HG02759 (cell line): ENCODE data around the gene MED13L.

Experiments used
- ATAC-seq: cut with Tn5 transposase; IDR thresholded peaks from one replicate; pipeline ENCODE4 v1.9.1; 2021; ENCODE audit warnings: mild to moderate bottlenecking, moderate library complexity; ENCODE audit not compliant: unreplicated experiment

MED13L gene

DNA sequence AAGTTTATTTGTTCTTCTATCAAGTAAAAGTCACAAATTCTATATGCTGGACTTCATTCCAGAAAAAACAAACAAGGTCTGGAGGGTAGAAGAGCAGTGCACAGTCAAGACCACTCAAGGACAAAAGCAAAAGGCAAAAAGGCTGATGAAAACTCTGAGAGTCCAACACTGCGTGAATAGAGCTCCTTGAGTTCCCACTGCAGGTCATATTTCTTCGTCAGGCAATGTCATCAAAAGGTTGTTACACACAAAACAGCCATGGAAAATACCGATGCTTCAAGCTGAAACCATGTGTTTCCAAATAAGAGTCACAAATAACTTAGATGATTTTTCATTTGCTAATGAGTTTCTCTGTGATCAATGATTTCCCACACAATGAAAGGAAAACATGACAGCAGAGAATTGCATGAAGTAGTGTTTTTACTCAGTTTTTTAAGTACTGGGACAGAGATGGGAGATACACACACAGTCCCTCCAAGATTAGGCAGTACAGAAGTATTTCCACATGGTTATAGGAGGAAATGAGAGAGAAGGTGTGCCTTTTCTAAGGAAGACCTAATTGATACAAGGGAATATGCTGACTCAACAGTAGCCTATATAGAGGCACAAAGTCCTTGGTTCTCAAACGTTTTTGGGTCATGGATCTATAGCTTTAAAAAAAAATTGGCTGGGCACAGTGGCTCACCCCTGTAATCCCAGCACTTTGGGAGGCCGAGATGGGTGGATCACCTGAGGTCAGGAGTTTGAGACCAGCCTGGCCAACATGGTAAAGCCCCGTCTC lies 177.7 kb downstream of the MED13L start:
- no peak for ATAC-seq

DNA sequence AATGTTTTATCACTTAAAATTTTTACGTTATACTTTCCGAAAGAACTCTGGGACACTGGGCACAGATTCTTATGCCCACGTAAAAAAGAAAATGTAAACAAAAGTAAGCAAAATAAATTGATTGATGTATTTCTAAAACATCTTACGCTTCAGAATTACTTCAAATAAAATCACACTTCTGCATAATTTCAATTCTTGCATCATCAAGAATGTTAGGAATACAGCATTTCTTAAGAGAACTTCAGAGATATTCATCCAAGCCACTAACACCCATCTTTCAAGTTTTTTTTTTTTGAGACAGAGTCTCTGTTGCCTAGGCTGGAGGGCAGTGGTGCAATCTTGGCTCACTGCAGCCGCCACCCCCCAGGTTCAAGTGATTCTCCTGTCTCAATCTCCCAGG lies 180.6 kb downstream of the MED13L start:
- ATAC-seq = no peak

DNA sequence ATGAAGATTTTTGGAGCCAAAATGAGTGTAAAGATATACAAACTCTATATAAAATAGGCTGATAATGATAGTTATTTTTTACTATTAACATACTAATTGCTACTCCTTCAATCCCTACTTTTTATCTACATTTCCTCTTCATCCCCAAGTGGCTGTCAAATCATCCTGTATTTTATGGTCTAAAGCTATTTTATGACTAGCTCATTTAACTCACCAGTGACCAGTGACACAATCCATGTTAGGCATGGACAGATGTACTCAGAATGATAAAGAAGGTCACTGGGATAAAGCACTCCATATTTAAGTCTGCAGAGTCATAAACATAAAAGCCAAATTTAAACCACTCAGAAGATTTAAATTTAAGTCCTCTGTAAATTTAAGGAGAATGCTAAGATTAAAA lies 183.0 kb downstream of the MED13L start:
- no peak for ATAC-seq

DNA sequence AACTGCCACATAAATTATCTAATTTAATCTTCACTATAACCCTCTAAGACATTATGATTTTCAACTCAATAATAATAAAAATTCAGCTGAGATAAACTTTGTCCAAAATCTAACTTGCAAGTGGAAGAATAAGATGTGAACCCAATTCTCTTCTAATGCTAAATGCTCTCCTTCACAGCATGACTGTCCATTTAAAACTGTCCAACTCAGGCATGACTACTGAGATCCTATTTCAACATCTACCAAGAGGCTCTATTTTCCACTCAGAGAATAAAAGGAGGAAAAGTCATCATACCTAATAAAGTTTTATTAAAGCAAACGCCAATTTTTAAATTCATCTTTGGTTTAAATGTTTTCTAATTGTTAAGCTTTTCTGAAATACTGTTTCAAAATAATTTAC lies 183.6 kb downstream of the MED13L start:
- no peak for ATAC-seq

DNA sequence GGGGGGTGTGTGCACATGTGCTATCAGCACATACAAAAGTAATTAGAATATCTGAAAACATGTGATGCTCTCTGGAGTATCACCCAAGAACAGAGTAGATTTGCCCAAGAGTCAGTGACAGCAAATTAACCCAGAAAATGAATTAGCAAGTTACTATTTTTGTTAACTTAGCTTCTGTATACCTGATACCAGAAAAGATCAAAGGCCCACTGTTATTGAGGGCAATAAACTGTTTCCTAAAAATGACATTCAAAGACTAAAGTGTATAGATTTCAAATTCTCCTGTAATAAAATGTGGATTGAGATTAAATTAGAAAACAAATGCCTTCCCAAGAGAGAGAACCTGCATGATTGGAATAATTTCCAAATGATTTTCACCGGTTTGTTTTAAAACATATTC lies 184.7 kb downstream of the MED13L start:
- no peak for ATAC-seq

DNA sequence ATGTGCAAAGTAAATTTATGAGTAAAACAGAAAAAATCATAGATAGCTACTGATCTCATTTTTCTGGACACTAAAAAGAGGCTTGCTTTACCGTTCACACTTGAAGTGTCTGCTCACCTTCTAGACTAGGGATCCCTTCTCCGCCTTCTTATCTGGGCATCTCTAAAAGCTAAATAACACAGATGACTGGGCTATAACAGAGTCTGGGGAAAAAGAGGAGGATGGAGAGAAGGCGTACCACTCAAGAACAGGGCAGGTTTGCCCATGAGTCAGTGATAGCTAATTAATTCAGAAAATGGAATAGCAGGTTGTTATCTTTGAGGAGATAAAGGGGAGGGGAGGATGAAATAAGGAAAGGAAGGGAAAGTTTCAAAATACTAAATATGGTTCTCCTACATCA lies 185.3 kb downstream of the MED13L start:
- ATAC-seq = no peak

DNA sequence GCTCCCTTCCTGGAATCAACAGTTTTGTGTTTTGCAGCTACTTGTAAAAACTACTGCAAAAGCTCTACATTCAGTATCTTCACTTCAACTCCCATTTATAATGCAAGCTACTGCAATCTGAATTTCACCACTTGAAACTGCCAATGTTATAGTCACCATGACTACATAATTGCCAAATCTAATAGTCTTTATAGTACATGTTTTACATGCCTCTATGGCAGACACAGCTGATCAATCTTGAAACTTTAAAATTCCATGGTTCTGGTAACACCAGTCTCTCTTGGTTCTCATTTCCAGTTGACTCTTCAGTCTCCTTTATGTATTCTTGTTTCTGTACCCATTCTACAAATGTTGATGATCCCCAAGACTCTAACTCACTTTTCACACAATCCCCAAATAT lies 185.9 kb downstream of the MED13L start:
- no peak for ATAC-seq

DNA sequence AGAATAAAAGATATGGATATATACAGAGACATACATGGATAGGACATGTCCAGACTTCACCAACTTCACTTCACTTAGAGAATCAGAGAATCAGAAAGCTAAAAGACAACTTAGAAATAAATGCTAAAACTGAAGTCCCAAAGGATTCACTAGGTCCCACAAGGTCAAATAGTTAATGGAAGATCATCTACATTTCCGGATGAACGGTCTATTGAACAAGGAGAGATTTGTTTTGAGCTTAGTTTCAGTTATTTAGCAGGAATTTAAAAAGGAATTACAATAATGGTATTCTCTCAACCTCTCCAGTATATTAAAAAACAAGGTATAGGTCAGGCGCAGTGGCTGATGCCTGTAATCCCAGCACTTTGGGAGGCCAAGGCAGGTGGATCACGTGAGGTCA lies 187.0 kb downstream of the MED13L start:
- no peak for ATAC-seq

DNA sequence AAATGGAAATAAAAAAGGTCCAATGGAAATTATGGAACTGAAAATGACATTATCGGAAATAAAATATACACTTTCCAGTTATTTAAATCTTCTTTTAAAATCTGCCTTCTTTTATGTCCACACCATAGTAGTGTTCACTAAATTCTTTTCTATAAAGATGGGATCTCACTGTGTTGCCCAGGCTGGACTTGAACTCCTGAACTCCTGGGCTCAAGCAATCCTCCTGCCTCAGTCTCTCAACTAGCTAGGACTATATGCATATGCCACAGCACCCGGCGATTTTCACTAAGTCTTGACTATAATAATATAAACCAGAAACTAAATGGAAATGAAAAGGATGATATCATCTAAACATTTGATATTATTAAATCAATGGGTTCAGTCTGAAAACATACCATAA lies 188.4 kb downstream of the MED13L start:
- no peak for ATAC-seq

DNA sequence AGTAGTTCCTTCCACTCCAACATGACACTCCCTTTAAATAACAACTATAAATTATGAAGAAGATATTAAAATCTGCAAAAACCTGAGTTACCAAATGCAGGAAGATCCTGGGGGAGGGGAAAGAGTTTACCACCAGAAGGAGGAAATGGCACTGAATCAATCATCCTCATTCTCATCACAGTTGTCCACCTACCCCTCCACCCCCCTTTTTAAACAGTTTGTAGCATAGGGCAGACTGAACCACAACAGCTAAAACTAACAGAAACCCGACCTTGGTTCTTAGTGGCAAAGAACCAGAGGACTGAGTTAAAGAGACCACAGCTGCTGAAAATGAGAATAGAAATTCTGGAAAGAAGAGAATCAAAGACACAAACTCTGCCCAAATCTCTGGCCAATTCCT lies 189.5 kb downstream of the MED13L start:
- no peak for ATAC-seq

DNA sequence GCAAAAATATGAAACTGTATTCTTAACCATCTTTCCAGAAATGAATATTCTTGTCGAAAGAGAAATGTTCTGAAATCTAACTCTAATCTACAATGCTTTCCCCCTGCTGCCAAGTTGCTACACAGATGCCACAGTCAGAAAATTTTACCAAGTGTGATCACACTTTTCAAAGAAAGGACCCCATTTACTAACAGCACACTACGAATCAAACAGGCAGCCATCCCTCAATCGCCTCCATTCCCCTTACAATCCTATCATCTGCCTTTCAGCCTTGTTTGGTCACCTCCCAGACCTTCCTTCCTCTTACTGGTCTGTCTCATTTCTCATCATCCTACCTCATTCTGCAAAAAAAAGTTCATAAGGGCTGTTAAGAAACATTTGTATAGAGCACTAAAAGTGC lies 190.1 kb downstream of the MED13L start:
- ATAC-seq = no peak

DNA sequence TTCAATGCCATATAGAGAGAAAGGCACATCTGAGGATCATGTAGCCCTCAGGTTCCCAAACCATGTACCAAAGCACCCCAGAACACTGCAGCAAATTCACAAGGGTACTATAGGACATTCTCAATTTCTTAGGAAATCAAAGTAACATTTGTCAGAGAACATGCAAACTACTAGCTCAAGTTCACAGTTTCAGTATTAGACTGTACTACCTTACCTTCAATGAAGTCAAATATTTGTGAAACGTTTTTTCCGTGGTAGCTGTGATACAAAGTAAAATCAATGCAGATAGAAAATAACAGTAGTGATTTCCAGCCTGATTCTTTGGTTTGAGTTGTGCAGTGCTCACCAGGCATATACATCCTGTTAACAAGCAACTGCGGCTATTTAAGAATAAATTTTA lies 197.1 kb downstream of the MED13L start:
- ATAC-seq = no peak

DNA sequence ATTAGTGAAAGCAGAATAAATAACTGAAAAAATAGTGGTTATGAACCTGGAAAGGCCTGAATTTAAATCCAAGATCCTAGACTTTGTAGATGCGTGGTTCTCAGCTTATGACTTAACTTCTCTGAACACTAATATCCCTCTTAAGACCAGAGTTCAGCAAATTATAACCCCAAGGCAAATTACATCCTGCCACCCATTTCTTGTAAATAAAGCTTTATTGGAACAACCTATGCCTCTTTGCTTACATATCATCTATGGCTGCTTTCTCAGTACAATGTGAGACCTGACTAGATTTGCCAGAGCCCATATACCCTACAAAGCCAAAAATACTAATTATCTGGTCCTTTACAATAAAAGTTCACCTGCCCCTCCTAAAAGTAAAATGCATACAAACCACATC lies 199.1 kb downstream of the MED13L start:
- ATAC-seq = no peak

DNA sequence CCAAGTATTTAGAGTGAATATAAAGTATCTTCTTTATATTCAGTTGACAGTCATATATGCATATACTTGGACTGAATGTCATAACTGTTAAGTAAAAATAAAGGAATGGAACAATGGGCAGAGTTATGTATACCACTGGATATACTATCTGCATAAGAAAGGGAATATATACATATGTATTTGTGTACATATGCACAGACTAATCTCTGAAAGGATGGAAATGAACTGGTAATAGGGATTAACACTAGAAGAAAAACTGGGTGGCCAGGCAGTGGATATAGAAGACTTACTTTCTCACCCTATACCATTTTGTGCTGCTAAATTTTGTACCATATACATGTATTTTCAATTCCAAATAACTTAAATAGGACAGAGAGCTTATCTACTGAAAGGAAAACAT lies 200.1 kb downstream of the MED13L start:
- ATAC-seq = no peak

DNA sequence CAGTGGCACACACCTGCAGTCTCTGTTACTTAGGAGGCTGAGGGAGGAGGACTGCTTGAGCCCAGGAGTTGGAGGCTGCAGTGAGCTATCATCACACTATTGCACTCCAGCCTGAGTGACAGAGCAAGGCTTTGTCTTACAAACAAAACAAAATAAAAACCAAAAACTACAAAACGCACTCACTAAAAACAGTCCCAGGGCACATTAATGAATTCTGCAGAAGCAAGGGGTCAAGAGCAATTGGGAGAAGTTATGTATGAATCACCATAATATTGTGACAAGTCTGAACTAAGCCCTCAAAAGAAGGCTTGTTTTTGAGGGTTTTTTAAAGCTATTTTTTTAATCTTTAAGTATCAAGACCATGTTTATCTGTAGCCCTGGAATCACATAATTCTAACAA lies 201.1 kb downstream of the MED13L start:
- no peak for ATAC-seq

DNA sequence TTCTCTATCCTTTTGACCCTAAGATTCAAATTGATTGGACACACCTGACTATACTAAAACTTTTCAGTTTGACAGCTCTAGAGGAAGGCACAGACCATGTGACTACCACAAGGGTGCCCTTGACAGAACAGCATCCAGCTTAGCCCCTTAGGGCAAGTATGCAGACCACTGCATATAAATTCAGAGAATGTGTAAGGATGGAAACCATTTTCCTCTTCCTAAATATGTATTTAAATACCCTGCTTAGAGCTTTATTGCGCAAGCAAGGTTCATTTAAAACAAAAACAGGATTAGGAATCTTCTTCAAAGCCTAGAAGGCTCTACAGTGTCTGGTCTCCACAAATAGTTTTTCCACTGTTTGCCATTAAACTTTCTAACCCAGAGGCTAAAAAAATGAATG lies 202.8 kb downstream of the MED13L start:
- ATAC-seq = no peak

DNA sequence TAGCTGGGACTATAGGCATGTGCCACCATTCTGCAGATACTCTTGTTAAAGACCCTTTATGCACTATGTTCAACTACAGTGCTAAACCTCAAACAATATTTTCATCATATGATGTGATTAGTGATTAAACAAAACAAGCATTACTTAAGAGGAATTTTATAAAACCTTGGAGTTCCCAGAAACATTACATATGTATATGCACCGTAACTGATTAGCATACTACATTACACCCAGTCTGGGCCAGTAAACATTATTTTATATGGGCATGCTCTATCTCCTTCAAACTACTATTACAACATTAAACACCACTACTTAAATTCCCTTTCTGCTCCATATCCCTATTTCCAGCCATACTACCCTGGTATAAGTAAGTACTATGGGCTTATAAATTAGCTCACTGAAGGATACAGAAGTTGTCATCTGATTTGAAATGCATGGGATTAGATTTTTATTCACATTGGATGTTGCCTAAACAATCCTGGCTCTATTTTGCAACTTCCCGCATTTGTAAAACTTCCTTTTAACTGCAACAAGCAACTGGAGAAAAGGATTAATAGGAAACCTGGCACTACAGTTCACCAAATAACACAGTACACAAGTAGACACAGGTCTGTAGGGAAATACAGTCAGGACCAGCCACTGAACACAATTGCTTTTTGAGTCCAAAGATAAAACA lies 205.8 kb downstream of the MED13L start:
- no peak for ATAC-seq

DNA sequence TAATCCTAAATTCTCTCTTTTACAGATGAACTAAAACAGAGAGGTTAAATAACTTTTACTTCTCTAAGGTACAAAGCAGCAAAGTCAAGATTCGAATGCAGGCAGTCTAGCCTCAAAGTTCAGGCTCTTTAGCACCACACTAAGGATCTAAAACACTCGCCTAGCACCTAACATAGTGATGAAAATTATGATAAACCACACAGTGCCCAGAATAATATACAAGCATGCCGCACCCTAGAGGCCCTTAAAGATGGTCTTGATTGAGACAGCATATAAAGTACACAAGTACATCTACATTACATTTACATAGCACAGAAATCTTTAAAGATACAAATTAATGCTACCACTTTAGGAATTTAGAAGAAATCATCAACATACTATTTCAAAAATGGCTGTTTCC lies 207.0 kb downstream of the MED13L start:
- no peak for ATAC-seq

DNA sequence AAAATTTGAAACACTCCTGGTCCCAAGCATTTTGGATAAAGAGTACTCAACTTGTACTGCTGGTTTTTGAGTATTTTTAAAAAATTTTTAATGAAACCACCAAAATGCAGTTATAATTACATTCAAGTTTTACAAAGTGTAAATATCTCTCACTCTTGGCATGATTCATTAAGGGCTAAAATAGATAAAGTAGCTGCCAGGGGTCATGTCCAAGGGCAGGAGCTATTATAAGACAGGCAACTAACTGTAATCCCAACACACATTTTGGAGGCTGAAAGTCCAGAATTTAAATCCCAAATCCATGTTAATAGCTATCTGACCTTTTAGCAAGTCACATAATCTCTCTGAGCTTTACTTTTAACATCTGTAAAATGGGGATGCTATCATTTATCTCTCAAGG lies 207.6 kb downstream of the MED13L start:
- no peak for ATAC-seq

DNA sequence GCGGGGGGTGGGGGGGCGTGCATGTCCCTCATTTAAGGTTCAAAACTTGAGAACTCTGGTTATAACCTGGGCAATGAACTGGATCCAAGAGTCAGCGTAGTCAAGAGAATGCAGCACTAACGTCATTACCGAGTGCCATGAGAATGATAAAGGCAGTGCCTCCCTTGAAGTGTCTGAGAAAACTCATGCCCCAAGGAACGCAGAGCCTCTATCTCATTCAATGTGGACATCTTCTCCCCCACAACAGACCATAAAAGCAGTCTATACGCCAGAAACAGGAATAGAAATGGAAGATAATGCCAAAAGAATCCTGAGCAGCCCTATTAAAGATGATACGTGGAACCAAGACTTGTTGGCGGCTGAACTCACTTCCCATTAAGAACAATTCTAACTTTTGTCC lies 208.6 kb downstream of the MED13L start:
- ATAC-seq = no peak

DNA sequence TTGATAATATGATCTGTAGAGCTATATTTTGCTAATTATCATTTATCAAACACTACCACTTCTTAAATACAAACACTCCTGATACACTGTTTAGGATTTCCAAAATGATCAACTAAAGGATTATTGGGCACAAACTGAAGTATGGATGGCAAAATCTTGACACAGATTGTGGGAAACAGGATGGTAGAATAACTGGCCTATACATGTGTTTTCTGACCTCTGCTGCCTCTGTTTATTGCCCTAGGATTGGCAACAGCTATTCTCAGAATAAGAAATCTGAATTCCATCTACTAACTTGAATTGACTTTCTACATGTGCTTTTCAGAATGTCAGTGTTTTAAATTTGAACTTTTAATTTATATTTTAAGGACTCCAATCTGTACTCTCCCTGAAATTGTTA lies 209.1 kb downstream of the MED13L start:
- no peak for ATAC-seq

DNA sequence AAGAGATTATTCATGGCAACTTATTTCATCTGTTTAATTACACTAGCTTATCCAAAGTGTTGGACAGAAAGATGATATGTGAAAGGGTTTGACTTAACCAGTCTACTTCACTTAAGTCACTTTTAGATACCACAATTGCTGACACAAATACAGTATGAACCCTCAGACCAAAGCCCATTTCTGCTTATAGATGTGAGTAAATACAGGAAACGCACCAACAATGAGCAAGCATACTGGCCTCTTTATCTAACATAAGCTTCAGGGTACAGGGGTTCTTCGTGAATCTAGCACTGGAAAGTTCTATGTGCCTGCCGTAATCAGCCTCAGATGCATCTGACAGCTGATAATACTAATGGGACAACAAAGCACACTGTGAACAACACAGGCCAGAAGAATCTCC lies 209.6 kb downstream of the MED13L start:
- no peak for ATAC-seq
